Thyroid gland (tissue), 4 donors: ENCODE results near the gene ZNF182. TPM values are rescaled to one million over a fixed set of nuclear protein-coding genes. Genes with fewer than 3 reads are reported as not detected.

Source experiments
- DNase-seq, 2 donors: peaks; one replicate each; pipeline ENCODE4 v3.0.0-alpha.2; 2019
- H3K27ac ChIP-seq, 3 donors: fragments of 200-600 bp; sonication (generic); 1 replicate in 2 of 3; 2 replicates in 1 of 3; pipeline ENCODE4 v1.5.1; 2016 to 2019; ENCODE audit warnings: mild to moderate bottlenecking in 1 of 3, moderate library complexity in 1 of 3
- H3K27me3 ChIP-seq: fragments of 200-600 bp; sonication (generic); one replicate; pipeline ENCODE4 v1.5.1; 2019
- H3K36me3 ChIP-seq, 2 donors: fragments of 200-600 bp; sonication (generic); one replicate each; pipeline ENCODE4 v1.5.1; 2016 to 2019
- H3K4me1 ChIP-seq, 2 donors: fragments of 200-600 bp; sonication (generic); one replicate each; pipeline ENCODE4 v1.5.1; 2017 to 2019
- H3K4me3 ChIP-seq, 3 donors: fragments of 200-600 bp; sonication (generic); replicated peaks in 1 of 3; 1 replicate in 2 of 3; 2 replicates in 1 of 3; pipeline ENCODE4 v1.5.1; 2016; ENCODE audit warnings: mild to moderate bottlenecking in 1 of 3
- H3K9me3 ChIP-seq: fragments of 200-600 bp; sonication (generic); one replicate; pipeline ENCODE4 v1.5.1; 2017
- CTCF ChIP-seq, 6 experiments: fragments of 200-600 bp in 3 of 6; fragments of 450-650 bp in 3 of 6; sonication (generic) in 3 of 6; IDR thresholded peaks; one replicate each; pipeline ENCODE4 v1.5.1; 2016 to 2019; ENCODE audit warnings: antibody characterized with exemption in 6 of 6, mild to moderate bottlenecking in 2 of 6, inconsistent platforms in 1 of 6, moderate library complexity in 1 of 6
- POLR2A ChIP-seq, 2 donors: fragments of 450-650 bp; IDR thresholded peaks; one replicate each; pipeline ENCODE4 v1.6.1; 2017; ENCODE audit warnings: antibody characterized with exemption in 2 of 2, mild to moderate bottlenecking in 2 of 2, moderate library complexity in 1 of 2
- WGBS, 2 donors: methylation state at CpG; one replicate each; pipeline ENCODE4 v1.1.5; 2017; 5-methylcytosine and 5-hydroxymethylcytosine counted together
- intact Hi-C: fragments of 100-400 bp; cut with DNase I; formaldehyde crosslinking; loops from one replicate; pipeline ENCODE4 v1.15.1; 2023
- total RNA-seq, 4 donors: library from RNA; depleted of rRNA; stranded (reverse); fragments of >200 nt; gene quantifications; one replicate each; pipeline ENCODE4 v1.2.3, GENCODE V29; 2016

Gene ZNF182
- total RNA-seq, 4 donors from 2014 or later = 6.3 to 13.8 (median 10.0) TPM

- no peaks in the 10 kb centered on the region for H3K9me3 ChIP-seq
- H3K36me3 ChIP-seq = no peaks in the 10 kb centered on the region
- no peak overlapping the region for H3K4me3 ChIP-seq
- no peaks in the 10 kb centered on the region for H3K4me1 ChIP-seq
- DNase-seq = no peak
- no peaks in the 10 kb centered on the region for H3K27me3 ChIP-seq
- intact Hi-C loops = no loop called here
- H3K27ac ChIP-seq = no peak overlapping the region
- TF ChIP-seq POLR2A (IDR thresholded peaks at IDR 0.05) = no peak
- TF ChIP-seq CTCF (IDR thresholded peaks at IDR 0.05) = no peak
- WGBS, 2 donors = 97 to 100% methylated on average over 2 of the region's 2 CpGs
These were observed 76.6 kb downstream of the ZNF182 start for GRCh38 chrX:47927212-47927611.

Other genes with a start within 250 kb of the ZNF182 start
- gene ZNF81, start 167.1 kb downstream of the ZNF182 start, total RNA-seq = 10 to 100 TPM in 3 of 4 donors, 1 to 10 TPM in 1; 7.1 to 17.8 (median 12.2) TPM
- not detected for gene SPACA5, start 3.0 kb upstream of the ZNF182 start, total RNA-seq
- gene ZNF630, start 67.7 kb upstream of the ZNF182 start, total RNA-seq = 1 to 10 TPM; 2.6 to 6.4 (median 6.0) TPM
- not detected for gene SPACA5B, start 126.6 kb upstream of the ZNF182 start, total RNA-seq
- gene SSX5, start 192.8 kb upstream of the ZNF182 start, total RNA-seq = not detected